HCT116 (cell line): ENCODE data around the gene ZFHX2.

ENCODE experiments used
- CTCF ChIP-seq, 3 experiments: fragments of 200-600 bp in 1 of 3; sonication (generic) in 1 of 3; IDR thresholded peaks in 2 of 3; conservative IDR thresholded peaks in 1 of 3; 2 replicates each; pipeline ENCODE4 v1.5.1; 2012 to 2017; ENCODE audit warnings: low read depth in 2 of 3, low read length in 2 of 3, antibody characterized with exemption in 1 of 3, borderline replicate concordance in 1 of 3, control low read depth in 1 of 3, mild to moderate bottlenecking in 1 of 3, mixed read lengths in 1 of 3, mixed run types in 1 of 3, moderate library complexity in 1 of 3; ENCODE audit not compliant: insufficient read depth in 1 of 3
- EZH2 ChIP-seq: fragments of 200-600 bp; sonication (generic); IDR thresholded peaks from 2 replicates; pipeline ENCODE4 v1.6.1; 2017; ENCODE audit warnings: antibody characterized with exemption, mixed run types
- EZH2phosphoT487 ChIP-seq: fragments of 200-600 bp; IDR thresholded peaks from 2 replicates; pipeline ENCODE4 v1.6.1; 2018; ENCODE audit warnings: antibody characterized with exemption, borderline replicate concordance
- ZFX ChIP-seq: fragments of 450-650 bp; IDR thresholded peaks from 2 replicates; pipeline ENCODE4 v1.6.1; 2017

- TF ChIP-seq EZH2 (no peak), EZH2phosphoT487 (no peak), CTCF (IDR thresholded peaks at IDR 0.05 in 2 of 3, conservative IDR thresholded peaks at IDR 0.05 in 1 of 3; ENCODE audit: borderline replicate concordance in 1 of 3, insufficient read depth in 1 of 3, low read depth in 2 of 3, low read length in 2 of 3) (no peak), ZFX (no peak)
These were observed 6.8 kb downstream of the ZFHX2 start for GRCh38 chr14:23544511-23545447.
